Upper lobe of left lung (tissue), 6 donors: ENCODE measurements around the gene MGST1. TPM values are rescaled to one million over a fixed set of nuclear protein-coding genes. Genes with fewer than 3 reads are reported as not detected.

Source experiments
- ATAC-seq, 2 donors: fragments of 200-7000 bp; cut with Tn5 transposase; one replicate each; pipeline ENCODE4 v1.9.1; 2022; ENCODE audit warnings: mild to moderate bottlenecking in 2 of 2, moderate library complexity in 2 of 2; ENCODE audit not compliant: low FRiP score in 2 of 2
- DNase-seq, 2 donors: peaks; one replicate each; pipeline ENCODE4 v3.0.0-alpha.2; 2019 to 2020
- H3K27ac ChIP-seq, 4 donors: fragments of 200-600 bp; sonication (generic); one replicate each; pipeline ENCODE4 v1.5.1; 2016 to 2019
- H3K27me3 ChIP-seq, 4 donors: fragments of 200-600 bp; sonication (generic); one replicate each; pipeline ENCODE4 v1.5.1; 2017 to 2019
- H3K36me3 ChIP-seq, 4 donors: fragments of 200-600 bp; sonication (generic); one replicate each; pipeline ENCODE4 v1.5.1; 2016 to 2019
- H3K4me1 ChIP-seq, 4 donors: fragments of 200-600 bp; sonication (generic); one replicate each; pipeline ENCODE4 v1.5.1; 2018 to 2019
- H3K4me3 ChIP-seq, 4 donors: fragments of 200-600 bp; sonication (generic); one replicate each; pipeline ENCODE4 v1.5.1; 2017 to 2019; ENCODE audit warnings: mild to moderate bottlenecking in 2 of 4, moderate library complexity in 1 of 4
- H3K9me3 ChIP-seq, 4 donors: fragments of 200-600 bp; sonication (generic); one replicate each; pipeline ENCODE4 v1.5.1; 2018 to 2019
- EP300 ChIP-seq, 4 donors: sonication (generic); formaldehyde crosslinking; IDR thresholded peaks; one replicate each; pipeline ENCODE4 v1.5.1; 2017; ENCODE audit warnings: antibody characterized with exemption in 4 of 4, control low read depth in 2 of 4
- POLR2A ChIP-seq, 4 donors: fragments of 450-650 bp; IDR thresholded peaks; one replicate each; pipeline ENCODE4 v1.5.1; 2016 to 2017; ENCODE audit warnings: antibody characterized with exemption in 4 of 4, mild to moderate bottlenecking in 2 of 4
- POLR2AphosphoS5 ChIP-seq, 2 donors: sonication (generic); formaldehyde crosslinking; IDR thresholded peaks; one replicate each; pipeline ENCODE4 v1.5.1; 2017; ENCODE audit warnings: antibody characterized with exemption in 2 of 2
- WGBS, 2 donors: methylation state at CpG; one replicate each; pipeline ENCODE4 v1.1.5; 2017 to 2018; 5-methylcytosine and 5-hydroxymethylcytosine counted together
- total RNA-seq, 6 donors: library from RNA; depleted of rRNA in 4 of 6; stranded (reverse); fragments of >200 nt in 4 of 6; gene quantifications; one replicate each; pipeline versions ENCODE4 v1.1.0 to v1.2.1, GENCODE V29; 2016 to 2021
- TF ChIP-seq, protein P1 (sequence below), 6 experiments: fragments of 450-650 bp in 4 of 6; fragments of 200-600 bp in 2 of 6; sonication (generic) in 2 of 6; IDR thresholded peaks; one replicate each; pipeline ENCODE4 v1.5.1; 2016 to 2019; ENCODE audit warnings: antibody characterized with exemption in 6 of 6
- donor health status: DM: no; HTN: no; CAD: no; lungs with moderate emphysema.
- donor health status: DM: no; HTN: yes; CAD: no; lungs with severe emphysema.

The MGST1 gene
- total RNA-seq, 6 donors from 2014 or later = 195 to 566 (median 253) TPM

DNA sequence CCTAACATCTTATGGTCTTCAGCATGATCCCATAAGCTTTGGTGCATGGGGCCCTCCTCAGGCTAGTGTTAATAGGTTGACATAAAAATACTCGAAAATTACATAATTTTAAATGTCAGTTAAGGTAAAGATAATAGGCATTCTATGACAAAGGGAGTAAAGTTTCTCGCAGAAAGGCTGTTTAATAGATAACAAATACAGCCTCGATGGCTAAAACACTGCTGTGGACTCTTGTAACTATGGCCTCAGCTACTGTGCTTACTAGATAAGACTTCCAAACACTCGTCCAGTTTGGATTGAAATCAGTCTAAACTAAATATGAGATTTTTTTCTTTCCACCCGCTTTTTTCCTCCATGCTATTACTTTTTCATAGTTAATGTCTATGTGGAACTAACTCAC lies 23.2 kb upstream of the MGST1 start:
- ATAC-seq = no peak
- WGBS, 2 donors = 63 to 68% methylated on average over 5 of the region's 5 CpGs
- Histone ChIP-seq H3K4me1 (no peaks in the 10 kb centered on the region), H3K36me3 (no peaks in the 10 kb centered on the region), H3K27me3 (no peaks in the 10 kb centered on the region), H3K9me3 (peaks cover 0 to 8% (median 0%) of the 10 kb centered on the region in 4 donors), H3K27ac (no peak overlapping the region), H3K4me3 (no peak overlapping the region)
- TF ChIP-seq, protein P1, sequence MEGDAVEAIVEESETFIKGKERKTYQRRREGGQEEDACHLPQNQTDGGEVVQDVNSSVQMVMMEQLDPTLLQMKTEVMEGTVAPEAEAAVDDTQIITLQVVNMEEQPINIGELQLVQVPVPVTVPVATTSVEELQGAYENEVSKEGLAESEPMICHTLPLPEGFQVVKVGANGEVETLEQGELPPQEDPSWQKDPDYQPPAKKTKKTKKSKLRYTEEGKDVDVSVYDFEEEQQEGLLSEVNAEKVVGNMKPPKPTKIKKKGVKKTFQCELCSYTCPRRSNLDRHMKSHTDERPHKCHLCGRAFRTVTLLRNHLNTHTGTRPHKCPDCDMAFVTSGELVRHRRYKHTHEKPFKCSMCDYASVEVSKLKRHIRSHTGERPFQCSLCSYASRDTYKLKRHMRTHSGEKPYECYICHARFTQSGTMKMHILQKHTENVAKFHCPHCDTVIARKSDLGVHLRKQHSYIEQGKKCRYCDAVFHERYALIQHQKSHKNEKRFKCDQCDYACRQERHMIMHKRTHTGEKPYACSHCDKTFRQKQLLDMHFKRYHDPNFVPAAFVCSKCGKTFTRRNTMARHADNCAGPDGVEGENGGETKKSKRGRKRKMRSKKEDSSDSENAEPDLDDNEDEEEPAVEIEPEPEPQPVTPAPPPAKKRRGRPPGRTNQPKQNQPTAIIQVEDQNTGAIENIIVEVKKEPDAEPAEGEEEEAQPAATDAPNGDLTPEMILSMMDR (IDR thresholded peaks at IDR 0.05) = no peak
- TF ChIP-seq POLR2A (IDR thresholded peaks at IDR 0.05) = no peak
- no peak for TF ChIP-seq POLR2AphosphoS5 (IDR thresholded peaks at IDR 0.05)
- TF ChIP-seq EP300 (IDR thresholded peaks at IDR 0.05) = no peak
- no peak for DNase-seq

DNA sequence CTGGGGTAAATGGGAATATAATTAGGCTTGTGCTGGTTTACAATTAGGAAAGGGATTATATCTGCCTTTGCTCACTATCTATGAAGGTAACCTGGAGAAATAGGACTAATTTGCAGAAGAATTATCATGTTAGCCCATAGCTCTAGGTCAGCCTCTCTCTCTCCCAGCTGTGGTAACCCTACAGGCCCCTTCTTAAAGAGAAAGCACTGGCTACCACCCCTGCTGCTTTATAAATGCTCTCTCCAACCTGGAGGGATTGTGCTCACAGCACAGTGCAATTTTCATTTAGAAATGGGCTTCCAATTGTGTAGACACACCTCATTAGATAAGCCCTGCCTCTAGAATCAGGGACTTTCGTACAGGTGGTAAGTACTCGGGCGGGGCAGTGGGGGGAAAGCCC lies 22.7 kb upstream of the MGST1 start:
- no peak for ATAC-seq
- DNase-seq = no peak

DNA sequence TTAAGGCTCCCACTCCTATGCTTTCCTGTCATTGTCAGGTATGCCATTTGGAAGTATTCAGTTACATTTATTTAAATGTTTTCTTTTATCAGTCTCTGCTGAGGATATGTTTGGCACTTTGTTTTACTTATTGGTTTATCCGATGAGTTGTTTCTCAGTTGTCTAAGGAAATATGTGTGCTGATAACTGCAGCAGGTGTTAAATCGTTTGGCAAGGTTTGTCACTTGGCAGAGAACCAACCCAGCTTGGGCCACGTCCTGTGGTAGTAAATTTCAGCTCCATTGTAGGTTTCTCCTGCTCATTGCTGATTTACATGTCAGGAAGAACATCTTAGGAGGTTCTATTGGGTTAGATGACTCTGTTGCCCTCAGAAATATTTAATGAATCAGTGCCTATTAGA lies 22.0 kb upstream of the MGST1 start:
- H3K27me3 ChIP-seq = no peaks in the 10 kb centered on the region
- no peak overlapping the region for H3K27ac ChIP-seq
- no peaks in the 10 kb centered on the region for H3K4me1 ChIP-seq
- DNase-seq = no peak
- no peaks in the 10 kb centered on the region for H3K36me3 ChIP-seq
- WGBS, 2 donors = 20 to 22% methylated on average over 3 of the region's 3 CpGs
- ATAC-seq = no peak
- TF ChIP-seq, protein P1 (IDR thresholded peaks at IDR 0.05) = no peak
- TF ChIP-seq POLR2A (IDR thresholded peaks at IDR 0.05) (no peak), EP300 (IDR thresholded peaks at IDR 0.05) (no peak), POLR2AphosphoS5 (IDR thresholded peaks at IDR 0.05) (no peak)
- H3K4me3 ChIP-seq = no peak overlapping the region
- peaks cover 0 to 8% (median 0%) of the 10 kb centered on the region in 4 donors for H3K9me3 ChIP-seq

More for the DNA sequence above, 22.7 kb upstream of the MGST1 start:
- no peak overlapping the region for H3K4me3 ChIP-seq
- H3K27ac ChIP-seq = no peak overlapping the region
- 87 to 92% methylated on average over 3 of the region's 3 CpGs for WGBS, 2 donors
- H3K36me3 ChIP-seq = no peaks in the 10 kb centered on the region
- H3K27me3 ChIP-seq = no peaks in the 10 kb centered on the region
- H3K9me3 ChIP-seq = peaks cover 0 to 8% (median 0%) of the 10 kb centered on the region in 4 donors
- H3K4me1 ChIP-seq = no peaks in the 10 kb centered on the region
- TF ChIP-seq EP300 (IDR thresholded peaks at IDR 0.05) (no peak), POLR2A (IDR thresholded peaks at IDR 0.05) (no peak), POLR2AphosphoS5 (IDR thresholded peaks at IDR 0.05) (no peak)
- TF ChIP-seq, protein P1 (IDR thresholded peaks at IDR 0.05) = no peak

DNA sequence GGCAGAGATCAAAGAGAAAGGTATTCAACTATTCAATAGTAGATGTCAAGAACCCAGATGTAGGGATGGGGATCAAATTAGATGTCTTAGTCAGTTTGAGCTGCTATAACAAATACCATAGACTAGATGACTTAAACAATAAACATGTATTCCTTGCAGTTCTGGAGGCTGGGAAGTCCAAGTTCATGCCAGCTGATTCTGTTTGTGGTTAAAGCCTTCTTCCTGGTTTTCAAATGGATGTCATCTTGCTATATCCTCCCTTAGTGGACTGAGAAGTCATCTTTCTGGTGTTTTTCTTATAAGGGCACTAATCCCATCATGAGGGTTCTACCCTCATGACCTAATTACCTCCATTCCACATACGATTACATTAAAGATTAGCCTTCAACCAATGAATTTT lies 19.5 kb upstream of the MGST1 start:
- TF ChIP-seq, protein P1 (IDR thresholded peaks at IDR 0.05) = no peak
- TF ChIP-seq POLR2AphosphoS5 (IDR thresholded peaks at IDR 0.05) (no peak), EP300 (IDR thresholded peaks at IDR 0.05) (no peak), POLR2A (IDR thresholded peaks at IDR 0.05) (no peak)
- Histone ChIP-seq H3K27me3 (no peaks in the 10 kb centered on the region), H3K27ac (no peak overlapping the region), H3K4me1 (no peaks in the 10 kb centered on the region), H3K36me3 (no peaks in the 10 kb centered on the region), H3K4me3 (no peak overlapping the region), H3K9me3 (peaks cover 0 to 8% (median 0%) of the 10 kb centered on the region in 4 donors)
- DNase-seq (no peak), ATAC-seq (no peak)
- 80 to 90% methylated on average over 1 of the region's 1 CpG for WGBS, 2 donors

DNA sequence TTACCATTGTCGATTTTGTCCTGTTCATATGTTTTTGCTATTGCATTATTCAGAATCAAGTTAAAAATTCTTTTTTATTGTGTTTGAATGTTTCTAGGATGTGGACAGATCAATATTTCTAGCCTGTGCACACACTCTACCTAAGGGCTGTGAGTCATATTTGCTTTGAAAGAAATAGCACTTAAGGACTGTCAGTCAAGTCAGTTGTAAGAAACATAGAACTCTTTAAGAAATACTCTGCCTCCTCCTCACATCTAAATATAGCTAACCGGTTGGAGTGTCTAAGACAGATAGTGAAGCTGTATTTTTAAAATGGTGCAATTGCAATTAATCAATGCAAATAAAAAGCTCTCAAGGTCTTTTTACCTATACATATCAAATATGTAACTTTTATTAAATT lies 17.9 kb upstream of the MGST1 start:
- H3K27ac ChIP-seq = no peak overlapping the region
- no peak for DNase-seq
- H3K4me1 ChIP-seq = no peaks in the 10 kb centered on the region
- no peaks in the 10 kb centered on the region for H3K36me3 ChIP-seq
- TF ChIP-seq POLR2AphosphoS5 (IDR thresholded peaks at IDR 0.05) (no peak), EP300 (IDR thresholded peaks at IDR 0.05) (no peak), POLR2A (IDR thresholded peaks at IDR 0.05) (no peak)
- TF ChIP-seq, protein P1 (IDR thresholded peaks at IDR 0.05) = no peak
- ATAC-seq = no peak
- no peaks in the 10 kb centered on the region for H3K27me3 ChIP-seq
- 56 to 69% methylated on average over 2 of the region's 2 CpGs for WGBS, 2 donors
- peaks cover 0 to 8% (median 0%) of the 10 kb centered on the region in 4 donors for H3K9me3 ChIP-seq
- no peak overlapping the region for H3K4me3 ChIP-seq
